Pericardium fibroblast (primary cell): ENCODE results near the gene RNASEH2B. TPM values are rescaled to one million over a fixed set of nuclear protein-coding genes. Genes with fewer than 3 reads are reported as not detected.

Source experiments
- total RNA-seq: library from RNA; depleted of rRNA; stranded (reverse); fragments of >200 nt; gene quantifications from 2 replicates; pipeline ENCODE4 v1.2.3, GENCODE V29; 2015

The RNASEH2B gene, protein sequence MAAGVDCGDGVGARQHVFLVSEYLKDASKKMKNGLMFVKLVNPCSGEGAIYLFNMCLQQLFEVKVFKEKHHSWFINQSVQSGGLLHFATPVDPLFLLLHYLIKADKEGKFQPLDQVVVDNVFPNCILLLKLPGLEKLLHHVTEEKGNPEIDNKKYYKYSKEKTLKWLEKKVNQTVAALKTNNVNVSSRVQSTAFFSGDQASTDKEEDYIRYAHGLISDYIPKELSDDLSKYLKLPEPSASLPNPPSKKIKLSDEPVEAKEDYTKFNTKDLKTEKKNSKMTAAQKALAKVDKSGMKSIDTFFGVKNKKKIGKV
- 32.1 and 44.8 TPM in 2 replicates for total RNA-seq

DNA sequence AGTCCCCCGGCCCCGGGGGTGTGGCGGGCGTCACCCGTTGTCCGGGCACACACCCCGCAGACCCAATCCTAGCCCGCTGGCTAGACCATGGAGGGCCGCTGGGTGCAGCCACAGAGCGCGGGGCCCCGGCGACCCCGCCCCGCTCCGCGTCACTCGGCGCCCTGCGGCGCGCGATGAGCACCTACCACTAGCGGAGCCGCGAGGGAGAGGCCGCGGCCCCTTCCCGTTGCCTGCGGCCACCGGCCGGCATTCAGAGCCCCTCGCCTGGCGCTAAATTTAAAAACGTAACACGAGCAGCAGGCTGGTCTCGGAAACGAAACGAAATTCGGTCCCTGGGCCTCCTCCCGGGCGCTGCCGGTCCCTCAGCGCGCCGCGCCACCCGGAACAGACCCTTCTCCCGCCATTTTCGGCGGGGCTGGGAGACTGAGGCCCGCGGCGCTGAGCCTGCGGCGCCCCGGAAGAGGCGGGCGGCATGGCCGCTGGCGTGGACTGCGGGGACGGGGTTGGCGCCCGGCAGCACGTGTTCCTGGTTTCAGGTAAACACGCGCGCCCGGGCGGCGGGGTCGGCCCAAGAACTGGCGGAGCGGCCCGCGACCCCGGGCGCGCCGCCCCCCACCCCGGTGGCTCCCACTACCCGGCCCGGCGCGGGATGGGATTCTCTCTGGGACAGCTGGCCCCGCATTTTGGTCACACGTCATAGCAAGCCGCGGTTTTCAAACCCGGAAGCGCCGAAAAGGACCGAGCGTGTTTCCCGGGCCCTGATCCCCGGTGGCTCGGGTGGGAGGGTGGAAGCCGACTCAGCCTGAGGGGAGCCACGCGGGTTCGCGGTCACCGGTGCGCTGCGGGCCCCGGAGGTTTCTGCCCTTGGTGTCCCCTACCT, at the start of gene RNASEH2B:
RNASEH2B (plus strand) TSS at position 187 of the 880 bp plus-strand sequence; CDS start at position 473, 286 bp downstream.

Other genes starting within 250 kb of the RNASEH2B start
- not detected in 2 replicates for gene DLEU7, start 66.1 kb upstream of the RNASEH2B start, total RNA-seq
- gene C13orf42, start 201.5 kb downstream of the RNASEH2B start, total RNA-seq = not detected in 2 replicates